HG03095 (cell line): Measurements from ENCODE around the gene GLB1L3.
"Not testable (repeated sequence)": the region's sequence is repeated elsewhere in the genome, so short reads cannot be mapped to it uniquely, and the experiment has no call there.

ENCODE experiments used
- ATAC-seq: cut with Tn5 transposase; IDR thresholded peaks from one replicate; pipeline ENCODE4 v1.9.1; 2021; ENCODE audit warnings: moderate library complexity; ENCODE audit not compliant: unreplicated experiment

The GLB1L3 gene

DNA sequence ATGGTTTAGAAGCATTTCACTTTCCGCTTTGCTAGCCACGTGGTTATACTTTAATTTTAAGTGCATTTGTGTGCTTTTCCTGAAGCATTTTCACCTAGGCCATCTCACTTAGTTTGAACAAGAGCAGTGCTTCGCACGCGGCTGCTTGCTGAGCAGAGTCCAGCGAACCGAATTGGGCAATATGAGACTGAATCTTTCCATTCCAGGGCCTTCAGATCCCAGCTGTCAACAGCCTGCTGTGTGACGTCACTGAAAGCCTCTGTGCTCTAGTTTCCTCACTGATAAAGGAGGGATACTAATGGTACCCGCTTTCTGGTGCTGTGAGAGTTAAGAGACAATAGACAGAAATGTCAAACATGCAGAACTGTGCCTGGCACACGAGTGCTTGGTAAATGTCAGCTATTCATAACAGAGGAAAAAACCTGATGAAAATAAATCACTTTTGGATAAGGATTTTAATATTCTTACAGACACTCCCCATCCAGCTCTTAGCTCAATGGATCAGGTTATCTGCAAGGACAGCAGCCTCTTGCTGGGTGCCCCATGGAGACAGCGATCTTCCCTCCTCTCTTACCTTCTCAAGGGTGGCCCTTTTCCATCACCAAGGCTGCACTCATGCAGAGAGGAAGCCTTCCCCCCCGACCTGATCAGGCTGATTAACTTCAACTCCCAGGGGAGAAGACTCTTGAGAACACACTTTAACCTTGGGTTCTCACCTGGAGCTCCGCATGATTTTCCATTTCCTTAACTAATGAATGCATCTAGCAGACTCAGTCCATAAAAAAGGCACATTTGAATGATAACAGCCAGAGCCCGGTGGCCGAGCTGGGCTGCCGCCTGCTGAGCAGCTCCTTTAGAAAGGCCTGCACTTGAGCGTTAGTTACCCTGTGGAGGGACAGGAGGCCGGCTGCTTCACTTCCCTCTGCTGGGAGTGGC lies 3.5 kb upstream of the GLB1L3 start:
- no peak for ATAC-seq

DNA sequence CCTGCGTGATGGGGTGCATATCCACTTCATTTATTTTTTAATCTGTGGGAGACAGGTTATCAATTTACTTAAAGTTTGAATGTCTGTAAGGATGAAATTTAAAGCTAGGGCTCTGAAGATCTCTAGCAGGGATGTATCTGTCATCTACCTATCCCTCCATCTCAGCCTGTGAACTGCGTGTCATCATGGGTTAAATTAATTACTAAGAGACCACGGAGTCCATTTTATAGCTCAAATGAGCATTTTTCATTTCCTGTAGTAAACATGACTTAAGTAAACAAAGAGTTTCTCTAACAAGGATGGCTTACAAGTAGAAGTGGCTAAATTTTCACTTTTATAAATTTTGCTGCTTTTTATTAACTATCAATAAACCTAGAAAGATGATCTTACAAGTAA lies 2.9 kb upstream of the GLB1L3 start:
- no peak for ATAC-seq

DNA sequence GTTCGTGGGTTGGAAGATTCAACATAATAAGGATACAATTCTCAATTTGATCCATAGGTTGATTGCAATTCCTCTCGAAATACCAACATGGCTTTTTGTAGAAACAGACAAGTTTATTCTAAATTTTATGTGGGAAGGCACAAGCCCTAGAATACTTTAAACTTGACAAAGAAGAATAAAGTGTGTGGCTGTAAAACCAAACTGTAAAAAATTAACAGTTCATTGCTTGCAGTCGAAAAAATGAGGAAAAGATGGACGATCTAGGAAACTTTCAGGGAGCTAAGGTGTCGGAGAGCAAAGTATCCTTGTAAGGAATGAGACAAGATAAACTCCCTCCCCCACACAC lies 1.0 kb upstream of the GLB1L3 start:
- no peak for ATAC-seq

DNA sequence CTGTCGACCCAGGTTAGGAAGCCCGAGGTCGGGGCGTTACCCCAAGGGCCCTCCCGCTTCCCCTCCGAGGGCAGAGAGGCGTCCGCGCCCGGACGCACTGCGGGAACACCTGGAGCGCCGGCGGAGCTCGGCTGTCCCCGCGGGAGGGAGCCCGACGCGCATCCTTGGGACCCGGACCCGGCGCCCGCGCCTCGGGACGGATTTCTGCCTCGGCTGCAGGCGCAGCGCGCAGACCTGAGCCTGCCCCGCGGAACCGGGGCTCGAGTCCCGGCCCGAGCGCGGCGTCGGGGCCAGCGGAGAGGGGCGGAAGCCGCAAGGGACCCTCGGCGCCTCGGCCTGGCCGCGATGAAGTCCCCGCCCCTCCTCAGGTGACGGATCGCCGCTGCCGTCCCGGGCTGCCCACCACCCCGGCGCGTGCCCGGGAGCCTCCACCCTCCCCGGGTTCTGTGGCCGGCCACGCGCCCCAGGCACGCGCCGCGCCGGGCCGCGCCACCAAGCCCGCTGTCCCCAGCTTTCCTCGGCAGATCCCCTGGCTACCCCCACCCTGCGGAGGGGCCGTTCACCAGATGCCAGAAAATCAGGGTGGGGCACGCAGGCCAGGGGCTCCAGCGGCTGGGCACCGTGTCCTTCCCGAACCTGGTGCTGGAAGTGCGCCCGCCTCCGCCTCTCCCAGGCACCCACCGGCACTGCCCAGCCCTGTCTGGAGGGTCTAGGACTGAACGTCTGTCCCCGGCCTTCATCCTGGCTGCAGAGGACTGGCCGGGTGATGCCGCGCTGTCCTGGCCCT lies 410 bp downstream of the GLB1L3 start:
- ATAC-seq = peak; percentile 20

DNA sequence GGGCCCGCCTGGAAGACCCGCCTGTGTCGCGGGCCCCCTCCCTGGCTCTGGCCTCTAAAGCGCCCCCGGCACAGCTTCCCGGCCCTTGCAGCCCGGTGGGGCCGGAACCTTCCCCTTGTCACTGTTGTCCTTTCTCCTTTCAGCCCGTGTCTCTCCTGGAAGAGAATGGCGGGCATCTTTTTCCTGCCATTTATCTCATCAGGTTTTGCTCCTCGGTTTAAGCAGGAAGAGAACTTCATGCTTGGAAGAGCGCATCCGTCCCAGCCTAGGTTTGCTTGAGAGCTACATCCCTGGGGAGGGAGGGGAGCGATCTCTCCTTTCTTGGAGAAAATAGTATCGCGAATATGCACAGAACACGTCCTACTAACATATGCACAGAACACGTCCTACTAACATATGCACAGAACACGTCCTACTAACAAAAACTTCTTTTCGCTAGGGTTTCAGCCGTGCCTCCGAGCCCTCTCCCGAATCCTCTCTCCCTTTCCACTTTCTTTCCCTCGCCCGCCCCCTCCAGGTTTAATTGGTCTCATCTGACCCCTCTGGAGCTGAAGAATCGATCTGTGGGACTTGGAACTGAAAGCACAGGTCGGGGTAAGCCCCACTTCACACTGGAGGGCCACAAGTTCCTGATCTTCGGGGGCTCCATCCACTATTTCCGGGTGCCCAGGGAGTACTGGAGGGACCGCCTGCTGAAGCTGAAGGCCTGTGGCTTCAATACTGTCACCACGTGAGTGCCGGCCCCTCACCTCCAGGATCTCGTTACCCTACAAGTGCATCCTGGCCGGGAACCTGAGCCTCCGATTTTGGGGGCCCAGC lies 1.2 kb downstream of the GLB1L3 start:
- ATAC-seq = no peak

DNA sequence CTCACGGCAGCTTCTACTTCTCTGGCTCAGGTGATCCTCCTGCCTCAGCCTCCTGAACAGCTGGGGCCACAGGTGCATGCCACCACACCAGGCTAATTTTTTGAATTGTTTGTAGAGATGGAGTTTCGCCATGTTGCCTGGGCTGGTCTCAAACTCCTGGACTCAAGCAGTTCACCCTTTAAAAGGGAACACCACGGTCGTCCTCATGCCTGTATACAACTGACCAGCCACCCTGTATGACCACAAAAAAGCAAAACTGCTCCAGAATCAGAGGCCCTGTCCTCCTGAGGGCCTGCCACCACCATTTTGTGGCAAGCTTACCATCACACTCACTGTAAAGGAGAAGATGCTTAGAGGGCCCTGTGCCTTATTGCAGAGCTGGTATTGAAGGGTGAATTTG lies 2.2 kb downstream of the GLB1L3 start:
- no peak for ATAC-seq

DNA sequence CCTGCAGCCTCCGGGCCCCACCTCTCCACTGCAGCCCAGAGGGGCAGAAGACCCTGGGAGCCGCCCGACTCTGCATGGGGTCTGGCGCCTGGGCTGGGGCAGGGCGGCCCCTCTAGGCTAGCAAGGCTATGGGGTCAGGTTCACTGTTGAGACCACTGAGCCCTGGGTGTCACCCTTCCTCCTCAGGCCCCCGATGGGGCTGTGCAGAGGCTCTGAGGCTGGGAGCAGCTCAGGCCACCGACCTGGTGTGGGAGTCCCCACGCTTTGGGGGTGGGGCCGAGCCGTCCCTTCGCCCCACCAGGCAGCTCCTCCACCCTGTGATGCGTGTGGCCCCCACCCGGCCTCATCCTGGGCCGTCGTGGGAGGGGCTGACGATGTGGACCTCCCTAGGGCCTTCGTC lies 5.5 kb downstream of the GLB1L3 start:
- ATAC-seq = not testable (repeated sequence)

DNA sequence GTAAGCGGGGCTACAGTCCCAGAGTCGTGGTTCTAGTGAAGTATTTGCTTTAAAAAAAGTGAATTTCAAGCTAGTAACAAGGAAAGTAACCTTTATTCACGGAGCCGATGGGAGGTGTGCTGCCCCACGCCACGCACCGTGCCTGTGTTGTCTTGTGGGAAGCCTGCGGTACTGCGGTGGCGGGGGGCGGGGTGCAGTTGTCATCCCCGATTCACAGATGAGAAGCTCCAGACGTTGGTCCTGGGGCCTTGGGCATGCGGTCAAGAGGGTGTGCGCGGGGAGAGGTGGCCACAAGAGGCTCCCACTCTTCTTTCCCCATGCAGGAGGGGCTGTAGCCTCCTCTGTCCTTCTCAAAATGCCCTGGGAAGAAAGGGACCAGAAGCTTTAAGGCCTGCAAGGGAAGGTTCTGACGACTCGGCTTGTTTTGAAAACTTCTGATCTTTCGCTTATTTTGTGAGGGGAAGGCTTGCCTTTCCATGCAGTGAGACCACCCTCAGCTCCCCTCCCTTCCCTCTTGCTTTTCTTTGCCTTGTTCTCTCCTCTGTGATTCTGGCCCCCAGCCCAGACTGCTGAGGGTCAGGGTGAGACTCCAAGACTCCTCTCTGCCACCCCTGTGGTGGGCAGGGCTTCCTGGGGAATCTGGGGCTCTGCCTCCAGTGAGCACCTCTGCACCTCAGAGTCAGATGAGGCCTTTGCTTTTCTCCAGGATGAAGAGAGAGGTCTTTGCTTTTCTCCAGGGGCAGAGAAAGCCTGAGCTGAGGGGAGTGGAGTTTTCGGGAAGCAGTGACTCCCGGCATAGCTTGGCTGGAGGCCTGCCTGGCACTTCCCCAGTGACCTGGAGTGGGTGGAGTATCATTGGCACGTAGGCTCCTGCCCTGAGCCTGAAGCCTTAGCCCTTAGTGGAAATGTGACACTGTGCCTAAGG lies 6.2 kb downstream of the GLB1L3 start:
- no peak for ATAC-seq

DNA sequence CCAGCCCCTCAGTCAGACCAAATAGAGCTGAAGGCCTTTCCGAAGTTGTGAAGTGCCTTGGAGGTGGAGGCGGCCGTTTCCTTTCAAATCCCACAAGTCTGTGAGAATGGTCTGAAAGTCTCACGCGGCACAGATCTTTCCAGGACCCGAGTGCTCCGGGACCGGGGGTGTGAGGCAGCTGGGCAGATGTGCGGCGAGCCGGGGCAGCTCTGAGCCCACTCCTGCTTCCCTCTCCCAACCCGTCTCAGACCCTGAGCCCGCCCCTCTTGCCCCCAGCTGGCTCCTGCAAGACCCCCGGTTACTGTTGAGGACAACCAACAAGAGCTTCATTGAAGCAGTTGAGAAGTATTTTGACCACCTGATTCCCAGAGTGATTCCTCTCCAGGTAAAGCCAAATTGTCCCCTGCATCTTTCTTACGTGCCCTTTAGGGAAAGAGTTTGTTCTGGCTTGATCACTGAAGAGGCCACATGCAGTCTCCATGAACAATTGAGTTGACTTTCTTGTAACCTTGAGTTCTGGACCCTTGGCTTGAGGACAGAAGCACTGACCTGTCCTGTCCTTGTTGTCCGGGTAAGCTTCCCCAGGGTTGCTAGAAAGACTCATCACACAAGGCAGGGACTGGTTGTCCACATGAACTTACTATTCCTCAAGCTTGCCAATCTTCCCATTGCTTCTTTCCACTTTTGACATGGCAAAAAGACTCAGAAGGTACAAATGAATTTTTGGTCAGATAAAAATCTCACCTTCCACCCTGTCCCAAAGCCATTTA lies 7.5 kb downstream of the GLB1L3 start:
- ATAC-seq = no peak

DNA sequence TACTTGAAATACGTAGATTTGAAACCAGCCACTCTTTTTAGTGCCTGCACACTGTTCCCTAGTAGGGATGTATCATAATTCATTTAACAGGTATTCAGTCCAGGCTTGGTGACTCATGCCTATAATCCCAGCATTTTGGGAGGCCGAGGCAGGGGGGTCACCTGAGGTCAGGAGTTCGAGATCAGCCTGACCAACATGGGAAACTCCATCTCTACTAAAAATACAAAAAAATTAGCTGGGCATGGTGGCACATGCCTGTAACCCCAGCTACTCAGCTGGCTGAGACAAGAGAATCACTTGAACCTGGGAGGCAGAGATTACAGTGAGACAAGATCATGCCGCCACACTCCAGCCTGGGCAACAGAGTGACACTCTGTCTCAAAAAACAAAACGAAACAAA lies 8.2 kb downstream of the GLB1L3 start:
- ATAC-seq = not testable (repeated sequence)

DNA sequence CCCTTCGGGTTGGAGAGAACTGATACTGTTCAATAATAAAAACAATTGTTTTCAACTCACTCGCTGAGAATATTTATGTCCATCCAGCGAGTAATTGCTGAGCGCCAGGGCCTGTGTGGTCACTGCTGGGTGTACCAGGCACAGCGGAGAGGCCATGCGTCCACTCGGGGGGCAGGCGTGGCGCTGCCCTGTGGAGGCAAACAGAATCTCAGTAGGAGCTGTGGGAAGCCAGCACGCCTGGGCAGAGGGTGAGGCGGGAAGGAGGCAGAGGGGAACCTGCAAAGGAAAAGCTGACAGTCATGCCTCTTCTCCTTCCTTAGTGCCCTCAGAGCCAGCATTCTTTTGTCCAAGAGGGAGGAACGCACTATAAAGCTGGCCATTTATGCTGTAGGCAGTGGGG lies 11.4 kb downstream of the GLB1L3 start:
- no peak for ATAC-seq

DNA sequence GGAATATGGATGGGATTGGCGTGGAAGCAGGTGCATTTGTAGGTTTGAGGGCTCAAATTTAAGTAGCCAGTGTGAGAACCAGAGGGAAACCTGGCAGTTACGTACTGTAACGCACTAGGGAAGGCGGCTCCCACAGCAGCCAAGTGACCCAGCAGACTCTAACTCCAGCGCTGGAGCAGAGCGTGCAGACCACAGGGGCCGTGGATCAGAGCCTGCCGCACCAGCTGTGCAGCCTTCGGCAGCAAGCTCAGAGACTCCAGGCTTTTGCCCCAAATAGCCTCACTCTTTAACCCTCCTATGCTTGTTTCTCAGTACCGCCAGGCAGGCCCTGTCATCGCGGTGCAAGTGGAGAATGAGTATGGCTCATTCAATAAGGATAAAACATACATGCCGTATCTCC lies 12.3 kb downstream of the GLB1L3 start:
- no peak for ATAC-seq

DNA sequence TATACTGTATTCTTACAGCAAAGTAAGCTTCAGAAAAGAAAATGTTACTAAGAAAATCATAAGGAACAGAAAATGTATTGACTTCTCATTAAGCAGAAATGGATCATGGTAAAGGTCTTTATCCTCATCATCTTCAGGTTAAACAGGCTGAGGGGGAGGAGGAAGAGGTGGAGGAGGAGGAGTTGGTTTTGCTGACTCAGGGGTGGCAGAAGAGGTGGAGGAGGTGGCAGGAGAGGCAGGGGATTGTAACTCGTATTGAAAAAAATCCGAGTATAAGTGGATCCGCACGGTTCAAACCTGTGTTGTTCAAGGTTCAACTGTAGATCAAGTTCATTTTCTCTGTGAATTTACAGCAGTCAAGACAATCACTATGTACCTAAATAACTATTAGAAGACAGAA lies 13.0 kb downstream of the GLB1L3 start:
- ATAC-seq = no peak

DNA sequence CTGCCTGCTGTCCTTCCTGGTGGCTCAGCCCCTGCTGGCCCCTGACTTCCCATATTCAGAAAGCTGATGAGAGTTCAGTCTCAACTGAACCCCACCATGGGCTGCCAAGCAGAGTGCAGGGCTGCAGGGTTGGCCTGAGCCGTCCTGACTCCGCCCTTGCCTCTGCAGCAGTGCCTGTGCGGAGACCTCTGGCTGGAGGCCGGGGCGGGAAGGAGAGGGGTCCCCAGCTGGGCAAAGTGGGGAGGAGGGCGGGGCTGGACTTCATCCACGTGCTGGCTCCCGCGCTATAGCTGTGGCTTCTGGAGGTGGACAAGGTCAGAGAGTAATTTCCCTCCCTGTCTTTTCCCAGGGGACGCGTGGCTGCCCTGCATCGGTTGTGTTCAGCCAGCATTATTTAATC lies 13.6 kb downstream of the GLB1L3 start:
- ATAC-seq = no peak

DNA sequence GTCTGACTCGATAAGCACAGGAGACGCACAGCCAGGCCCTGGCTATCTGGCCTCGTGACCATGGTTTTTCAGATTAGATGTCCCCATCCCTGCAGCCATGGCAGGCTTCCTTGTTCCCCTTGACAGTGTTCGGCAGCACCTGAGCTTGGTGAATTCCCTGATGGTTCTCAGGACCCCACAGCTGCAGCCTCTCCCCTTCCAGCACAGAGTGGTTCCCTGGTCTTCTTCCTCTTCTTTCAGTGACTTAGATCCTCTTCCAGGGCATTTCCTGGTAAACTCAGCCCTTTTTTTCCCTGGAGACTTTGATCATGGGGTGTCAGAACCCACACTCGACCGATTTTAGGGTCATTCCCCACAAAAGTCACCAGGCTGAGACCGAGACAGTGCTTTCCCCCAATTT lies 14.5 kb downstream of the GLB1L3 start:
- ATAC-seq = no peak

DNA sequence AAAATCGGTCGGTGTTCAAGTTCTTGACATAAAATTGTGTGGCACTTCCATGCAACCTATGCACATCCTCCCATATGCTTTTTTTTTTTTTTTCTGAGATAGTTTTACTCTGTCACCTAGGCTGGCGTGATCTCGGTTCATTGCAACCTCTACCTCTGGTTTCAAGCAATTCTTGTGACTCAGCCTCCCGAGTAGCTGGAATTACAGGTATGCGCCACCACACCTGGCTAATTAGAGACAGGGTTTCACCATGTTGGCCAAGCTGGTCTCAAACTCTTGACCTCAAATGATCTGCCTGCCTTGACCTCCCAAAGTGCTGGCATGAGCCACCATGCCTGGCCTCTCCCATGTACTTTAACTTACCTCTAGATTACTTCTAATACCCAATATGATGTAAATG lies 15.0 kb downstream of the GLB1L3 start:
- ATAC-seq = no peak

DNA sequence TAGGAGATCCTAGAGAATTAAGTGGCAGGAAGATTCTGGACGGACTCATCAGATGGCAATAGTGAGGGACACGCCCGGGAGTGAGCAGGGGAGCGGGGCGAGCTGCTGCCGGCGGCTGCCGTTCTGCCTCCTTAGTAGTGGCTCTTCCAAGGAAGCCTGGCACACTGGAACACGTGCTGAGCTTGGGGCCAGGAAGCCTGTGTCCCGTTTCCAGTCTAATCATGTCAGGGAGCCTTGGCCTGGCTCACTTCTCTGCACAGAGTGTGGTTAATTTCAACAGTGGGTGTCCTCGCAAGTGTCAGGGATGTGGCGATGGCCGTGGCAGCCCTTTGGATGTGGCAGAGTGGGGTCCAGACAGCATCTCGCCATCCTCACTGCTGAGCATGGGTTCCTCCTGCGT lies 16.5 kb downstream of the GLB1L3 start:
- no peak for ATAC-seq

DNA sequence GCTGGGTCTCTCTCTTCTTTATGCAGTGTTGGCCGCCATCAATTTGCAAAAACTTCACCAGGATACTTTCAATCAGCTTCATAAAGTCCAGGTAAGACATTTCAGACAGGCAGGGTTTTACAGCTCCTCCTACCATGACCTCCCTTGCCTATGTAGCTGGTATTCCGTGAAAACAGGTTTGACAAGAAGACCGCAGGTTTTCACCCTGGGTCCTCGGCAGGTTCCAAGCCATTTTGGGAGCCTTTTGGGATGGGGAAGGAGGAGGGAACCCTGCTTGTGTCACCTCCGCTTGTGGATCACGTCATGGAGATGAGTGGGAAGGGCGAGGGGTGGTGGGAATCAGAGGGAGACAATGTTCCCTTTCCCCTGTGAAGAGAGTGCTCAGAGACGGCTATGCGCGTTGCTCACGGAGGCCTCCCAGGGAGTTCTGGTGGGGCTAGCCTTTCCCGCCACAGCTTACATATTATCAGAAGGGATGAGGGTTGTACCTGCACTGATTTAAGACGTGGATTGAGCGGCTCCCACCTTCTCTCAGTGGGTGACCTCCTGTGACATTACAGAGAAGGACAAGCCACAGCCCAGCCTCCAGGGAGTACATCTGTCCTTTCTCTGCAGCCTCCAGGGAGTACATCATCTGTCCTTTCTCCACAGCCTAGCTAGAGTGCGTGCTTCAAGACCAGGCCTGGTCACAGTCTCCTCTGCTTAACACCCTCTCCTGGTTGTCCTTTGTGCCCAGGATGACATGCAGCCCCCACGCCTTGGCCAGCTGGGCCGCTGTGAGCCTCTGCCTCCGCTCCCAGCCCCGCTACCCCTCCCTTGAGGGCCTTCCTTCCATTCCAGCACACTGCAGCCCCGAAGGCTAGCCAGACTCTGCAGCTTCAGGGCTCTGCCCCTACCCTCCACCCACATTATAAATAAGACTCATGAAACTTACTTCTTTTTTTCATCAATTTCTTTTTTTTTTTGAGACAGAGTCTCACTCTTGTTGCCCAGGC lies 17.2 kb downstream of the GLB1L3 start:
- no peak for ATAC-seq
